HepG2 (cell line): ENCODE results near the gene ASH1L. TPM values are rescaled to one million over a fixed set of nuclear protein-coding genes. Genes with fewer than 3 reads are reported as not detected.

Experiments used
- CEBPZ ChIP-seq: IDR thresholded peaks from 2 replicates; pipeline ENCODE4 v1.6.1; 2012; ENCODE audit warnings: low read length, improper control_type of control experiment
- DMAP1 ChIP-seq: IDR thresholded peaks from 2 replicates; pipeline ENCODE4 v1.6.1; 2016
- FOXP1 ChIP-seq, 2 experiments: fragments of 450-650 bp in 1 of 2; IDR thresholded peaks; 2 replicates each; pipeline ENCODE4 v1.6.1; 2017 to 2018; ENCODE audit warnings: antibody characterized with exemption in 1 of 2
- GATAD1 ChIP-seq: IDR thresholded peaks from 2 replicates; pipeline ENCODE4 v1.6.1; 2016; ENCODE audit warnings: missing genetic modification reagents, missing compliant biosample characterization
- MIER3 ChIP-seq: IDR thresholded peaks from 2 replicates; pipeline ENCODE4 v1.6.1; 2016; ENCODE audit warnings: missing compliant biosample characterization, borderline replicate concordance
- NFAT5 ChIP-seq: sonication (generic); formaldehyde crosslinking; IDR thresholded peaks from 2 replicates; pipeline ENCODE4 v1.4.0; 2020; ENCODE audit warnings: missing genetic modification reagents
- NFKB2 ChIP-seq: sonication (generic); formaldehyde crosslinking; IDR thresholded peaks from 2 replicates; pipeline ENCODE4 v1.4.0; 2020; ENCODE audit warnings: missing genetic modification reagents, borderline replicate concordance
- RFX1 ChIP-seq: fragments of 450-650 bp; IDR thresholded peaks from 2 replicates; pipeline ENCODE4 v1.6.1; 2017
- SIX4 ChIP-seq: sonication (generic); formaldehyde crosslinking; IDR thresholded peaks from 2 replicates; pipeline ENCODE4 v1.4.0; 2020; ENCODE audit warnings: missing genetic modification reagents
- SNAPC2 ChIP-seq: sonication (generic); formaldehyde crosslinking; IDR thresholded peaks from 2 replicates; pipeline ENCODE4 v1.8.1; 2022; ENCODE audit warnings: mild to moderate bottlenecking, missing genetic modification reagents
- SP4 ChIP-seq: sonication (generic); formaldehyde crosslinking; IDR thresholded peaks from 2 replicates; pipeline ENCODE4 v1.8.1; 2023; ENCODE audit warnings: mild to moderate bottlenecking, missing genetic modification reagents
- SYNCRIP ChIP-seq: fragments of 200-400 bp; formaldehyde crosslinking; IDR thresholded peaks from 2 replicates; pipeline ENCODE4 v1.6.1; 2018; ENCODE audit warnings: mild to moderate bottlenecking, low read depth, low read length; ENCODE audit not compliant: insufficient read depth
- ZKSCAN8 ChIP-seq: IDR thresholded peaks from 2 replicates; pipeline ENCODE4 v1.6.1; 2016; ENCODE audit warnings: borderline replicate concordance, missing genetic modification reagents, missing compliant biosample characterization
- ZNF143 ChIP-seq: sonication (generic); formaldehyde crosslinking; IDR thresholded peaks from 2 replicates; pipeline ENCODE4 v1.4.0; 2020; ENCODE audit warnings: missing genetic modification reagents
- ZNF205 ChIP-seq: IDR thresholded peaks from 2 replicates; pipeline ENCODE4 v1.6.1; 2018; ENCODE audit warnings: missing biosample characterization, missing genetic modification reagents
- ZNF235 ChIP-seq: sonication (generic); formaldehyde crosslinking; IDR thresholded peaks from 2 replicates; pipeline ENCODE4 v1.8.1; 2023; ENCODE audit warnings: mild to moderate bottlenecking, missing genetic modification reagents, borderline replicate concordance
- ZNF260 ChIP-seq: sonication (generic); formaldehyde crosslinking; IDR thresholded peaks from 2 replicates; pipeline ENCODE4 v1.4.0; 2020; ENCODE audit warnings: missing genetic modification reagents, low read depth, mild to moderate bottlenecking, borderline replicate concordance
- ZNF549 ChIP-seq: sonication (generic); formaldehyde crosslinking; IDR thresholded peaks from 2 replicates; pipeline ENCODE4 v1.5.0; 2020; ENCODE audit warnings: missing genetic modification reagents
- polyA plus RNA-seq, 8 experiments: library from polyadenylated mRNA; depleted of rRNA in 3 of 8; stranded (reverse) in 7 of 8; unstranded in 1 of 8; fragments of >200 nt; fragmentation: Illumina TruSeq in 4 of 8; extraction: Trizol in 4 of 8; gene quantifications; 2 replicates each; pipeline versions ENCODE4 v1.2.1 to v1.2.3, GENCODE V29; 2011 to 2016; ENCODE audit warnings: low read depth in 4 of 8, missing spikeins in 1 of 8, mixed read lengths in 1 of 8; ENCODE audit not compliant: insufficient read depth in 1 of 8
- total RNA-seq, 5 experiments: library from RNA; depleted of rRNA; stranded (reverse); fragments of >200 nt; fragmentation: Illumina TruSeq; extraction: Trizol; gene quantifications; 2 replicates each; pipeline ENCODE4 v1.2.3, GENCODE V29; 2016; ENCODE audit warnings: low read depth in 1 of 5
- TF ChIP-seq, protein P1 (sequence below): IDR thresholded peaks from 2 replicates; pipeline ENCODE4 v1.6.1; 2016; ENCODE audit warnings: mild to moderate bottlenecking, missing biosample characterization, missing genetic modification reagents
- TF ChIP-seq, protein P2 (sequence below): sonication (generic); formaldehyde crosslinking; IDR thresholded peaks from 2 replicates; pipeline ENCODE4 v1.4.0; 2020; ENCODE audit warnings: missing genetic modification reagents

The ASH1L gene
- total and polyA plus RNA-seq, 2 of the 13 experiments (the other 11 are each of a cell fraction or from before 2014, with no cell fraction given): 10.2 to 15.3 TPM

DNA sequence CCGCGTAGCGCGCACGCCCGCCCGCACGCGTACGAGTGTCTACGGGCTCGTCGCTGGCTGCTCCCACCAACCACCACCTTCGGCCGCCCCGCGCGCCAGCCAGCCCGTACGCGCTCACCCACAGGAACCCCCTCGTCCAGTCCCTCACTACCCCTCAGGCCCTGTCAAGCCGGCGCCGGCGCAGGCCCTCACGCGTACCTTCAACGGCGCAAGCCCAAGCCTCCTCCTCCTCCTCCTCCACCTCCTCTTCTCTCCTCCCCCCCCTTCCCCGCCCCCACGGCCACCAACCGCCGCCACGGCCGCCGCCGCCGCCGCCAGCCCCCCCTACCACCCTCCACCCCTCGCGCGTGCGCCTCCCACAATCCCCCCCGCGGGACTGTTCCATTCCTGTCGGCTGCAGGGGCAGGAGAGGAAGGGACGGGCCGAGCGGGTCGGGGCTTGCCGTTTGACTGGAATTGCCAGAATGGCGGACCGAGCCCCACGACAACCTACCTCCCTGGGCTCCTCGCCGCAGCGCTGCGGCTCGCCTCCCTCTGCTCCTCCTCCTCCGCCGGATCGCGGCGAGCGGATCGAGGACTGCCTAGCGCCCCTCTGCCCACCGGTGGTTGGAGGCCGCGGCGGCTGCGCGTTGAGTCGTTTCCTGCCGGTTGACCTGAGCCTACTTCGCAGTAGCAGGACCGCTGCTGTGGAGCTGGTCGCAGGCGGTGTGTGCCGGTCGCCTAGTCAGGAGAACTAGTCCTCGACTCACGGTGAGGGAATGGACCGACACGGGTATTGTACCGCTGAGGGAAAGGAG is at the start of gene ASH1L (continued):
- TF ChIP-seq ZKSCAN8 (0 out of 2 replicates have a peak, but pooled peaks have one; percentile 27), FOXP1 (IDR thresholded peaks at IDR 0.05) (no peak), FOXP1 (CRISPR knock-in tag; IDR thresholded peaks at IDR 0.05) (no peak), SP4 (CRISPR knock-in tag) (peak; percentile 66), ZNF549 (CRISPR knock-in tag) (0 out of 2 replicates have a peak, but pooled peaks have one; percentile 32), NFKB2 (CRISPR knock-in tag) (peak; percentile 42; the same call in 1 of the 2 replicates), SIX4 (no peak; the same call in 1 of the 2 replicates), ZNF143 (peak; percentile 84), ZNF205 (CRISPR knock-in tag) (no peak), ZNF235 (no peak; the same call in 1 of the 2 replicates), SYNCRIP (no peak), GATAD1 (CRISPR knock-in tag) (peak; percentile 83), RFX1 (no peak), ZNF260 (no peak), CEBPZ (no peak), NFAT5 (CRISPR knock-in tag) (0 out of 2 replicates have a peak, but pooled peaks have one; percentile 15), DMAP1 (peak; percentile 86), SNAPC2 (CRISPR knock-in tag) (0 out of 2 replicates have a peak, but pooled peaks have one; percentile 25), MIER3 (CRISPR knock-in tag) (peak; percentile 82)
- TF ChIP-seq, protein P1, sequence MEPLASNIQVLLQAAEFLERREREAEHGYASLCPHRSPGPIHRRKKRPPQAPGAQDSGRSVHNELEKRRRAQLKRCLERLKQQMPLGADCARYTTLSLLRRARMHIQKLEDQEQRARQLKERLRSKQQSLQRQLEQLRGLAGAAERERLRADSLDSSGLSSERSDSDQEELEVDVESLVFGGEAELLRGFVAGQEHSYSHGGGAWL (CRISPR knock-in tag): peak; percentile 64; the same call in 1 of the 2 replicates
- TF ChIP-seq, protein P2, sequence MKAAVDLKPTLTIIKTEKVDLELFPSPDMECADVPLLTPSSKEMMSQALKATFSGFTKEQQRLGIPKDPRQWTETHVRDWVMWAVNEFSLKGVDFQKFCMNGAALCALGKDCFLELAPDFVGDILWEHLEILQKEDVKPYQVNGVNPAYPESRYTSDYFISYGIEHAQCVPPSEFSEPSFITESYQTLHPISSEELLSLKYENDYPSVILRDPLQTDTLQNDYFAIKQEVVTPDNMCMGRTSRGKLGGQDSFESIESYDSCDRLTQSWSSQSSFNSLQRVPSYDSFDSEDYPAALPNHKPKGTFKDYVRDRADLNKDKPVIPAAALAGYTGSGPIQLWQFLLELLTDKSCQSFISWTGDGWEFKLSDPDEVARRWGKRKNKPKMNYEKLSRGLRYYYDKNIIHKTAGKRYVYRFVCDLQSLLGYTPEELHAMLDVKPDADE: peak; percentile 81; the same call in 1 of the 2 replicates
